H4 (cell line): ENCODE data around the gene IFITM2. TPM values are rescaled to one million over a fixed set of nuclear protein-coding genes. Genes with fewer than 3 reads are reported as not detected.
A peak's percentile ranks its signal among the peaks of the same experiment; 100 is the strongest.

Source experiments
- DNase-seq: peaks from one replicate; pipeline ENCODE4 v3.0.0-alpha.2; 2015; ENCODE audit warnings: low spot score
- total RNA-seq: library from RNA; depleted of rRNA; stranded (reverse); fragments of >200 nt; shearing (Covaris generic); gene quantifications from 2 replicates; pipeline ENCODE4 v1.2.3, GENCODE V29; 2014

Gene IFITM2
- total RNA-seq, 1 experiment from 2014 or later, result 30.7 TPM

GRCh38 chr11:293271-293851 is 14.3 kb upstream of the IFITM2 start:
- DNase-seq, result no peak

GRCh38 chr11:293852-294661 is 13.6 kb upstream of the IFITM2 start:
- no peak for DNase-seq

GRCh38 chr11:294780-295179 is 12.8 kb upstream of the IFITM2 start:
- no peak for DNase-seq

- DNase-seq, result no peak
These were observed 12.1 kb upstream of the IFITM2 start for GRCh38 chr11:295351-296170.

- no peak for DNase-seq
These were observed 11.2 kb upstream of the IFITM2 start for GRCh38 chr11:296171-297050.

- DNase-seq, result no peak
These were observed 10.5 kb upstream of the IFITM2 start for GRCh38 chr11:297051-297585.

- no peak for DNase-seq
These were observed 9.8 kb upstream of the IFITM2 start for GRCh38 chr11:297586-298405.

- DNase-seq, result no peak
These were observed 9.1 kb upstream of the IFITM2 start for GRCh38 chr11:298406-299065.

GRCh38 chr11:299081-299891 is 8.3 kb upstream of the IFITM2 start, which contains the start of gene IFITM5:
Gene IFITM5 (minus strand): TSS chr11:299526. CDS start chr11:299490, 36 bp downstream.
- no peak for DNase-seq

- no peak for DNase-seq
These were observed 7.5 kb upstream of the IFITM2 start for GRCh38 chr11:299951-300735.

- DNase-seq, result no peak
These were observed 4.3 kb upstream of the IFITM2 start for GRCh38 chr11:303363-303762.

GRCh38 chr11:304061-304506 is 3.5 kb upstream of the IFITM2 start:
- no peak for DNase-seq

GRCh38 chr11:304915-305843 is 2.4 kb upstream of the IFITM2 start:
- peak; percentile 69 for DNase-seq

GRCh38 chr11:305844-306211 is 1.8 kb upstream of the IFITM2 start:
- DNase-seq, result no peak

GRCh38 chr11:306645-307371 is 808 bp upstream of the IFITM2 start:
- no peak for DNase-seq
